GM12878 (cell line): ENCODE results near the gene GRIK4.

Experiments
- BRCA1 ChIP-seq: IDR thresholded peaks from 2 replicates; pipeline ENCODE4 v1.6.1; 2011; ENCODE audit warnings: low read depth, low read length, improper control_type of control experiment
- CTCF ChIP-seq, 3 experiments: IDR thresholded peaks in 2 of 3; conservative IDR thresholded peaks in 1 of 3; 2 replicates each; pipeline ENCODE4 v1.5.1; 2011; ENCODE audit warnings: low read depth in 3 of 3, low read length in 3 of 3, mild to moderate bottlenecking in 3 of 3, control low read depth in 2 of 3, moderate library complexity in 2 of 3, inconsistent platforms in 1 of 3, mixed read lengths in 1 of 3; ENCODE audit not compliant: control insufficient read depth in 2 of 3, insufficient read depth in 1 of 3; ENCODE audit errors: extremely low read depth in 1 of 3
- DPF2 ChIP-seq: fragments of 450-650 bp; IDR thresholded peaks from 2 replicates; pipeline ENCODE4 v1.6.1; 2017; ENCODE audit warnings: mild to moderate bottlenecking
- EZH2 ChIP-seq: IDR thresholded peaks from 2 replicates; pipeline ENCODE4 v1.6.1; 2012; ENCODE audit warnings: low read depth, mild to moderate bottlenecking, control low read depth, inconsistent platforms, low read length, borderline replicate concordance; ENCODE audit not compliant: control insufficient read depth
- FOS ChIP-seq: IDR thresholded peaks from 3 replicates; pipeline ENCODE4 v1.6.1; 2011; ENCODE audit warnings: borderline replicate concordance; ENCODE audit not compliant: insufficient read length; ENCODE audit errors: extremely low read depth
- NRF1 ChIP-seq: conservative IDR thresholded peaks from 2 replicates; pipeline ENCODE4 v1.6.1; 2011; ENCODE audit warnings: mild to moderate bottlenecking, low read depth, low read length, improper control_type of control experiment
- PKNOX1 ChIP-seq: fragments of 450-650 bp; IDR thresholded peaks from 2 replicates; pipeline ENCODE4 v1.6.1; 2016; ENCODE audit warnings: mild to moderate bottlenecking
- POLR2A ChIP-seq: IDR thresholded peaks from 2 replicates; pipeline ENCODE4 v1.6.1; 2011; ENCODE audit warnings: low read depth, mild to moderate bottlenecking, low read length
- POLR2AphosphoS5 ChIP-seq: IDR thresholded peaks from 2 replicates; pipeline ENCODE4 v1.6.1; 2011; ENCODE audit warnings: mild to moderate bottlenecking, low read length, inconsistent platforms
- RAD21 ChIP-seq: IDR thresholded peaks from 2 replicates; pipeline ENCODE4 v1.6.1; 2011; ENCODE audit warnings: mild to moderate bottlenecking, low read depth, low read length, moderate library complexity; ENCODE audit not compliant: insufficient read depth
- RFX5 ChIP-seq: IDR thresholded peaks from 2 replicates; pipeline ENCODE4 v1.6.1; 2011; ENCODE audit warnings: low read depth, low read length, improper control_type of control experiment
- TAF1 ChIP-seq: IDR thresholded peaks from 2 replicates; pipeline ENCODE4 v1.6.1; 2011; ENCODE audit warnings: mild to moderate bottlenecking, low read depth, low read length, borderline replicate concordance
- ZBTB4 ChIP-seq: fragments of 450-650 bp; formaldehyde crosslinking; IDR thresholded peaks from 2 replicates; pipeline ENCODE4 v1.4.0; 2022; ENCODE audit warnings: mild to moderate bottlenecking, moderate library complexity
- ZZZ3 ChIP-seq: IDR thresholded peaks from 2 replicates; pipeline ENCODE4 v1.6.1; 2011; ENCODE audit warnings: low read depth; ENCODE audit not compliant: control insufficient read depth, insufficient read length

GRCh38 chr11:120768949-120769348 lies 257.4 kb downstream of the GRIK4 start:
- TF ChIP-seq RAD21 = no peak
- TF ChIP-seq CTCF (IDR thresholded peaks at IDR 0.05 in 2 of 3, conservative IDR thresholded peaks at IDR 0.05 in 1 of 3; ENCODE audit: control insufficient read depth in 2 of 3, extremely low read depth in 1 of 3, insufficient read depth in 1 of 3, low read depth in 3 of 3, low read length in 3 of 3) = no peak
- no peak for TF ChIP-seq FOS
- no peak for TF ChIP-seq POLR2A
- no peak for TF ChIP-seq BRCA1
- TF ChIP-seq EZH2 = no peak
- no peak for TF ChIP-seq RFX5
- TF ChIP-seq PKNOX1 = no peak
- no peak for TF ChIP-seq ZBTB4 (CRISPR knock-in tag)
- no peak for TF ChIP-seq NRF1
- no peak for TF ChIP-seq DPF2
- no peak for TF ChIP-seq POLR2AphosphoS5
- TF ChIP-seq TAF1 = no peak
- no peak for TF ChIP-seq ZZZ3
